NT2/D1 (cell line): ENCODE data around the gene HS6ST3.

Experiments used
- YY1 ChIP-seq: IDR thresholded peaks from 2 replicates; pipeline ENCODE4 v1.6.1; 2011; ENCODE audit not compliant: insufficient read length, insufficient read depth
- ZNF274 ChIP-seq: IDR thresholded peaks from 2 replicates; pipeline ENCODE4 v1.6.1; 2011; ENCODE audit warnings: mild to moderate bottlenecking, low read depth, low read length

GRCh38 chr13:96199315-96199714 lies 109.4 kb downstream of the HS6ST3 start:
- no peak for TF ChIP-seq ZNF274
- no peak for TF ChIP-seq YY1
